HG03103 (cell line): Measurements from ENCODE around the gene B4GALNT4.
"Not testable (repeated sequence)": the region's sequence is repeated elsewhere in the genome, so short reads cannot be mapped to it uniquely, and the experiment has no call there.

Experiments used
- ATAC-seq: cut with Tn5 transposase; IDR thresholded peaks from one replicate; pipeline ENCODE4 v1.9.1; 2021; ENCODE audit warnings: low read depth; ENCODE audit not compliant: unreplicated experiment

Gene B4GALNT4

GRCh38 chr11:369336-370018 lies at the start of gene B4GALNT4:
TSS of gene B4GALNT4 (plus strand) at chr11:369499. CDS start at chr11:369804, 305 bp downstream.
- ATAC-seq = no peak

- ATAC-seq = not testable (repeated sequence)
Measured at GRCh38 chr11:319888-320273, 49.4 kb upstream of the B4GALNT4 start.

GRCh38 chr11:324156-324555 lies 45.1 kb upstream of the B4GALNT4 start:
- ATAC-seq = no peak

GRCh38 chr11:324593-325517 lies 44.4 kb upstream of the B4GALNT4 start:
- ATAC-seq = not testable (repeated sequence)

GRCh38 chr11:325796-326591 lies 43.3 kb upstream of the B4GALNT4 start:
- no peak for ATAC-seq

GRCh38 chr11:326592-326841 lies 42.8 kb upstream of the B4GALNT4 start:
- ATAC-seq = peak; percentile 6

GRCh38 chr11:326842-327580 lies 42.3 kb upstream of the B4GALNT4 start:
- peak; percentile 56 for ATAC-seq

GRCh38 chr11:327581-327923 lies 41.7 kb upstream of the B4GALNT4 start:
- ATAC-seq = no peak

- ATAC-seq = no peak
Measured at GRCh38 chr11:328012-328411, 41.3 kb upstream of the B4GALNT4 start.

GRCh38 chr11:328516-329100 lies 40.7 kb upstream of the B4GALNT4 start:
- ATAC-seq = not testable (repeated sequence)

GRCh38 chr11:329886-330253 lies 39.4 kb upstream of the B4GALNT4 start:
- no peak for ATAC-seq

GRCh38 chr11:330307-330693 lies 39.0 kb upstream of the B4GALNT4 start:
- no peak for ATAC-seq

GRCh38 chr11:330694-331357 lies 38.5 kb upstream of the B4GALNT4 start:
- no peak for ATAC-seq

- ATAC-seq = no peak
Measured at GRCh38 chr11:331358-332060, 37.8 kb upstream of the B4GALNT4 start.

- no peak for ATAC-seq
Measured at GRCh38 chr11:332651-333480, 36.4 kb upstream of the B4GALNT4 start.

- ATAC-seq = not testable (repeated sequence)
Measured at GRCh38 chr11:333616-334263, 35.6 kb upstream of the B4GALNT4 start.

GRCh38 chr11:334264-334994 lies 34.9 kb upstream of the B4GALNT4 start:
- ATAC-seq = no peak
